ENCODE results near the gene MFSD12.

MFSD12 gene

DNA sequence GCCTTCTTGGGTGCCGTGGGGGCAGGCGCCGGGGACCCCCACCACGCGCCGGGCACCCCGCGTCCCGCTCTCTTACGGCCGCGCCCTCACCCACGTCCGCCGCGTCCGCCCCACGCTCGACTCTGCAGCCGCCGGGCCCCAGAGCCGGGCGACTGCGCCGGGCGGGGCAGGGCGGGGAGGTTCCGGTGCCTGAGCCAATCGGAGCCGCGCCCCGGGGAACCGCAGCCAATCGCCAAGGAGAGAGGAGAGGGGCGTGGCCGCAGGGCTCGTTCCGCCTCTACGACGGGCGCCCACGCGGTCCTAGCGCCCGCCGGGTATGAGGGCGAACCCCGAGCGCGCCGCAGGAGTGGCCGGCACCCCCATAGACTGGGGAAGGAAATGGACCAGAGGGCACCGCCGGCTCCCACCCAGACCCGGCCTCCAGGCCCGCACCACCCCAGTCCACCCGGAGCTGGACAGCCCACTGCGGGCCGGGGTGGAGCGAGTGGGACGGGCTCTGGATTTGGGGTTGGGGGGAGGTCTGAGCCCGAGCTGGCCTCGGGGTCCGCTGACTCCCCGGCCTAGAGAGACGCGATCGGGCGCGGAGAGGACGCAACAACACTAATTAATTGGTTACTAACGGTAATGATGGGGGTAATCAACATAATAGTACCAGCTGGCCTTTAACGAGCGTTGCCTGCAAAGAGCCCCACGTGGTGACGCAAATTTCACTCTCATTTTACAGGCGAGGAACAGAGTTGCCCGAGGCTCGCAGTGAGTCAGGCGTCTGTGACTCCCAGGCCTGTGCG is at the start of gene MFSD12:
Gene MFSD12 (minus strand): TSS at position 126 of the 788 bp plus-strand sequence. CDS start 183 bp downstream, outside the sequence.
- DNase-seq = peak; percentile 97

DNA sequence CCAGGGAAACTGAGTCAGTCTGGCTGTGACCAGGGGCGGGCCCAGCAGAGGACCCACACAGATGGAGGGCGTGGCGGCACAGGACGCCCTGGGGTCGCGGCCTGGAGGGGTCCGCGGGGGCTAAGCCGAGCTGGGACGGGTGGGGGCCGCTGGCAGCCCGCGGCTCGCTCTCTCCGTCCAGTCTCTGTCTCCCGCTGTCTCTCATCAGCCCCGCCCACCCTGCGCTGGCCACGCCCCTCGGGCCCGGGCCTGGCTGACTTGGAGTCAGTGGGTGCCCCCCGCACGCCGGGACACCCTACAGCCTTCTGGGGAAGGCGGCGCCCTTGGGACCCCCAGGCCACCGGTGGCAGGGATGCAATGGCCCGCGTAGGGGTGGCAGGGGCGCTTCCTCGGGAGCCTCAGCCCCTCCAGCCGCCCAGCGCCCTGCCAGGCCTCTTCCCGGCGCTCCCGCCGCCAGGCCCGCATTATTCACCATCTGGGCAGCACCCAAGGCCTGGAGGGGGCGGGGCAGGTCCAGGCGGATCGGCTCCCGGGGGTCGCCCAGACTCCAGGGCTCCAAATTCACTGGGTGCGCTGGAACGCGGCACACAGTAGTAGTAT is 49.4 kb upstream of the MFSD12 start, which contains the start of gene TBXA2R:
Gene TBXA2R (minus strand): TSS at position 186 of the 600 bp plus-strand sequence. CDS start 6,241 bp downstream, outside the sequence.
- peak; percentile 47 for DNase-seq

DNA sequence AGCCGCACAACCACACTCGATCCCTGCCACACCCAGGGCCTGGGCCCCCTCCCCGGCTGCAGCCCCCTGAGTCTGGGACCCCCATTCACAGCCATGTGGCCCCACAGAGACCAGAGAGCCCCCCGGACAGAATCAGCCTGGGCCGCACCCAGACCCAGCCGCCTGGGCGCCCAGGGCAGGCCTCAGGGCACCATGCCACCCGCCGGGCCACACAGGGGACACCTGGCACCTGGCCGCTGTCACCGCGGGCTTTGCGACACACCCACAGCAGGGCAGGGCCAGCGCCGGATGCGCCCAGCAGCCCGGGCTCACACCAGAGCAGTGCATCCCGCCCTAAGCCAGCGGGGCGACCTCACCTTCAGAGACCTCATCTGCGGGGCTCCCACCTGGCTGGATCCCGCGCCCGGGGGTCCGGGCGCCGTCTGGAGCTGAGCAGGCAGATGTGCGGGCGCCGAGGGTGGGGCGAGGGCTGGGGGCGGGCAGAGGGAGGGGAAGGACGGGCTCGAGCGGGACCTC is 48.8 kb upstream of the MFSD12 start:
- DNase-seq = no peak

DNA sequence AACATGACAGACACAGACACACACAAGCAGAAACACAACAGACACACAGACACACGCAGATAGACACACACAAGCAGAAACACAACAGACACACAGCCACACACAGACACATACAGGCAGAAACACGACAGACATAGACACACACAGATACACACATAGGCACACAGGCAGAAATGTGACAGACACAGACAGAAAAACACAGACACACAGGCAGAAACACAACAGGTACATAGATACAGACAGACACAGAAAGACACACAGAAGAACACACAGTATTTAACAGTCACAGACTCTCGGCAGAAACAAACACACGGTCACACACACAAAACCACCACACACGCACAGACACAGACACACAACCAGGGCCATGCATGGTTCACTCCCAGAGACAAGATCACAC is 48.4 kb upstream of the MFSD12 start:
- DNase-seq = no peak

DNA sequence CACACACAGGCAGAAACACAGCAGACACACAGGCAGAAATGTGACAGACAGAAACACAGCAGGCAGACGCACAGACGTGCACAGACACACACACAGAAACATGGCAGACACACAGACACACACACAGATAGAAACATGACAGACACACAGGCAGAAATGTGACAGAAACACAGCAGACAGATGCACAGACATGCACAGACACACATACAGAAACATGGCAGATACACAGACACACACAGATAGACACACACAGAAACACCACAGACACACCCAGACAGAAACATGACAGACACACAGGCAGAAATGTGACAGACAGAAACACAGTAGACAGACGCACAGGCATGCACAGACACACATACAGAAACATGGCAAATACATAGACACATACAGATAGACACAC is 48.0 kb upstream of the MFSD12 start:
- no peak for DNase-seq

DNA sequence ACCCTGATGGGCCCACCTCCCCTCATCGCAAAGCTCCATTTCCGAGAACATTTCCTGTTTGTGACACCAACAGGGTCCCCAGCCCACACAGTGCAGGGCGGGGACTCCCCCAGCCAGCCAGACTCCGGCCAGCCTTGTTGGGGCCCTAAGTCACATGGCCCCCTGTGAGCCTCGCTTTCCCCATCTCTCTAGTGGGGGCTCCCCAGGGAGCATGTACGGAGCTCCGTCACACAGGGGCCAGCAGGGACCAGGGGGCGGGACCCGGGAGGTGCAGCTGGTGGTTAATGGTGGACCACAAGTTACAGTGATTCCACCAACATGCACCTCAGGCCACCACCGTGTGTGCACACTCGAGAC is 47.6 kb upstream of the MFSD12 start:
- DNase-seq = no peak

DNA sequence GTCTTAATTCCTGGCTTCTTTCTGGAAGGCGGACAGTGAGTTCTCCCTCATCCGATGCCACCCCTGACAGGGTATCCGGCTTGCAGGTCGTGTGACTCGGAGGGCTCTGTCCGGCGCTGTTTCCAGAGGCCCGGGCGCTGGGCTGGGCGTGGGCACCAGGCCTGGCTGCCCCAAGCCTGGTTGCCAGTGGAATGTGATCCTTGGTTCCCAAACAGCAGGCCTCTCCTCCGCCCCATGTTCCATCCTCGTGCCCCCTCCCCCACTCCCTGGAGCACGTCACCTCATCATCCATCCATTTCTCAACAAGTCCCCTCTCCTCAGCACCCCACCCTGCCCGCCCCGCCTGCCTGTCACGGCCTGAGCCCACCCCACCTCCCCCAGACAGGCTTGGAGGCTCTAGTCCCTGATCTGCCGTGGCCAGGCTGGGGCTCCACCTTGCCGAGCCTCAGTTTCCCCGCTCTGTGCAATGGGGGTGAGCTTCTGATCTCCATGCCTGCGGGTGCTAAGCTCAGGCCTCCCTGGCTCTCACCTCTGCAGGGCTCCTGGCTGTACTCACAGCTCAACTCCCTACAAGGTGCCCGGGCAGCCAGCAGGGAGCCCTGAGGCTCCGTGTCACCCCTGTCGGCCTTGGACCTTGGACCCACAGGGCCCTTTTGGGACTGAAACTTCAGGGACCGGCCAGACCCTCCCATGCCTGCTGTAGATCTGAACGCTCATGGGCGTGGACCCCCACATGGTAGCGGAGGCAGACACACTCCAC is 47.0 kb upstream of the MFSD12 start:
- no peak for DNase-seq

DNA sequence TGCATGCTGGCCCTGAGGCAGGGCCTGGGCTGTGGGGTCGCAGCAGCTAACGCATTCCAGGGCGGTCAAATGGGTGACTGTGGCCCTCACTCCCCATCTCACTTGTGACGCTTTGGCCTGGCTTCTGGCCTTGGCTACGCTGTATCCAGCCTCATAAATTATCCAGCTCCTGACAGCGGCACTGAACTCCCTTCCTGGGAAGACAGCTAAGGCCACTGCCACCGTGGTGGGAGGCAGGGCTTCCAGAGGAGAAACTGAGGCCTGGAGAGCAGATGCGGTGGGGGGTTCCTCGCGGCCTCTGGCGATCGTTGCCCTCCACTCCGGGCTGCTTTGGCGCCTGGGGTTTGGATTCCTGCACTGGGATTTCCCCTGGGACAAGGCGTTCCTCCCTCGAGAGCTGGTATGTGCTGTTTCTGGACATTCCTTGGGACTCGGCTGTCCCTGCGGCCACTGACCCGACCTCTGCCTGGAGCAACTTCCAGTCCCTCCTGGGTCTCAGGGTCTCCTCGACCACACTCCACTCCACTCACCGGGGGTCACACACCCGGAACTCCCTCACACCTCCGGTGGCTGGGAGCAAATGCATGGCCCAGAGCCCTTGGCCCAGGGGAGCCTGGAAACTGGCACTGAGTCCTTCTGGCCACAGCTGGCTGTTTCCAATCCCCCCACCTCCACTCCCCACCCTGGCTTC is 45.9 kb upstream of the MFSD12 start:
- no peak for DNase-seq

DNA sequence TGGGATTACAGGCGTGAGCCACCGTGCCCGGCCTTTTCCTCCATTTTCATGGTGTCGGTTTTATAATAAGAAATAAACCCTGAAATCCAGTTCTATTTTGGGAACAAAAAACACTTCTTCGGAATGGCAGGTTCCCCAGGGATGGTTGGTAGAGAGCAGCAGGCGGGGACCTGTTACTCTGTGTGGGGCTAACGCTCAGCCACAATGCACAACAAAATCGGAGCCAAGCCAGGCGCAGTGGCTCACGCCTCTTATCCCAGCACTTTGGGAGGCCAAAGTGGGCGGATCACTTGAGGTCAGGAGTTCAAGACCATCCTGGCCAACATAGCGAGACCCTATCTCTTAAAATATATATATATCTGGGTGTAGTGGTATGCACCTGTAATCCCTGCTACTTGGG is 43.6 kb upstream of the MFSD12 start:
- DNase-seq = no peak

DNA sequence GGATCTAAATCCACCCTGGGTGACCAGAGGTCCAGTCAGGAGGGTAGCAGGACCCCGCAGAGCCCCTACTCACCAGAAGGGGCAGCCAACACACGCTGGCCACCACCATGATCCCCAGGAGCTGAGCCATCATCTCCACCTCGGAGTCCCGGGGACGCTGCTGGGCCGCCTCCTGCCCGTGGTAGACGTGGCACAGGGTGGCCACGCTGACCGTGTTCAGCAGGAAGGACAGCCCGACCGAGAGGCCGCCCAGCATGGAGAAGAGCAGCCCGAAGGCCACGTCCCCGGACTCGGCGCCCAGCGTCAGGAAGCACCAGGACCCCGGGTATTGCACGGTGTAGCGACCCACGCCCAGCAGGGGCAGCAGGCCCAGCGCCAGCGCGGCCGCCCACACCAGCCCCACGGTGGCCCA is 42.4 kb upstream of the MFSD12 start:
- DNase-seq = no peak

DNA sequence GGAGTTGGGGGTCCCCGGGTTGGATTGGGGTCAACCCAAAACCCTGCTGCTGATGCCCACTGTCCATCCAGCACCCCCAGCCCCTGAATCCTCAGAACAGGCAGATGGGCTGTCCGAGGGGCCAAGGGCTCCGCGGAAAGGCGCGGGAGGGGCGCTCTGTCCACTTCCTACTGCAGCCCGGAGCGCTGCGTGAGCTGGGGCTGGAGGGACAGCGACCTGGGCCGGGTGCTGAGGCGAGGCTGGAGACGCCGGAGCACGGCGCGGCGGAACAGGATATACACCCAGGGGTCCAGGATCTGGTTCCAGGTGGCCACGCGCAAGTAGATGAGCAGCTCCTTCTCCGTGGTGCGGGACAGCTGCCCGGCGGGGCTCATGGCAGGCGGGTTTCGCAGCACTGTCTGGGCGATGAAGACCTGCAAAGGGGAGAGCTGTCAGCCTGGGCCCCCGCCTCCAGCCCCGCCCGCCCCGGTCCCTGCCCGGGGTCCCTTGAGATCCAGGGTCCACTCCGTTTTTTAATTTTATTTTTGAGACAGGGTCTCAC is 38.2 kb upstream of the MFSD12 start:
- no peak for DNase-seq

DNA sequence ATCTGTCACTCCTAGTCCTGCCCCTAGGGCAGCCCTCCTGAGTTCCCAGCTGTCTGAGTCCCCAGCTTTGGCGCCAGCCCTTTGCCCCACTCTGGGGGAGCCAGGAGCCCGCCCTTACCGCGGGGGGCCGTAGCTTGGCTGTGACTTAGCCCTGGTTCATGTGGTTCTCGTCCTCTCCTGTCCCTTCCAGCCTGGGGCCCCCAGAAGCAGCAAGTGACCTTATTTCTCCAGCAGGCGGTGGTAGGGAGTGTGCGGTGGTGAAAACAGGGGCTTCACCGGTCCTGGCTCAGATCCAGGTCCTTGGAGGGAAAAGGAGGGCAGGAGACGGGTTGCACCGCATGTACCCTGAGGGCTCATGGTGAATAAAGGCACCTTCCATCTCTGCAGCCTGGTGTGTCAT is 35.8 kb upstream of the MFSD12 start:
- DNase-seq = no peak

DNA sequence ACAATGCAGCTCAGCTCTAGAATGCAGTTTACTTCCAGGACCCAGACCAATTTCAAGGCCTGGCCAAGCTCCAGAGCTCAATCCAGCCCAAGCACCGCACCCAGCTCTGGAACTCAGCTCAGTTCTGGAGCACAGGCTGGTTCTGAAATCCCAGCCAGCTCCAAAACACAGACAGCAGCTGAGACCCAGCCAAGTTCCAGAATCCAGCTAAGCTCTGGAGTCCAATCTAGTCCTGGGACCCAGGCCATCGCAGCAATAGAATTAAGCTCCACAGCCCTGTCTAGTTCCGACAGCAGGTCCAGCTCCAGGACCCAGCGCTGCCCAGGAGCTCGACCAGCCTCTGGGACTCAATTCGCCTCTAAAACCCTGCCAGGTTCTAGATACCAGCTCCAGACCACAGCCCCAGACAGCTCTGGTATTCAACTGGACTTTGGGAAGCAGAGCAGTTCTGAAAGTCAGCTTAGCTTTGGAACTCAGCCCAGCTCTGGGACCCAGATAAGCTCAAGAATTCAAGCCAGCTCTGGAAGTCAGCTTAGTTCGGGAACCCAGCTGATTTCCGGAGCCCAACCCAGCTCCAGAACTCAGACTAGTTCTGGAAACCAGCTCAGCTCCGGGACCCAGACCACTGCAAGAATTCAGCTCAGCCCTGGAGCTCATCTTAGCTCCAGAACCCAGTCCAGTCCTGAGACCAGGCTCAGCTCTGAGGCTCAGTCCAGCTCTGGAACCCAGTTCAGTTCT is 34.7 kb upstream of the MFSD12 start:
- no peak for DNase-seq

DNA sequence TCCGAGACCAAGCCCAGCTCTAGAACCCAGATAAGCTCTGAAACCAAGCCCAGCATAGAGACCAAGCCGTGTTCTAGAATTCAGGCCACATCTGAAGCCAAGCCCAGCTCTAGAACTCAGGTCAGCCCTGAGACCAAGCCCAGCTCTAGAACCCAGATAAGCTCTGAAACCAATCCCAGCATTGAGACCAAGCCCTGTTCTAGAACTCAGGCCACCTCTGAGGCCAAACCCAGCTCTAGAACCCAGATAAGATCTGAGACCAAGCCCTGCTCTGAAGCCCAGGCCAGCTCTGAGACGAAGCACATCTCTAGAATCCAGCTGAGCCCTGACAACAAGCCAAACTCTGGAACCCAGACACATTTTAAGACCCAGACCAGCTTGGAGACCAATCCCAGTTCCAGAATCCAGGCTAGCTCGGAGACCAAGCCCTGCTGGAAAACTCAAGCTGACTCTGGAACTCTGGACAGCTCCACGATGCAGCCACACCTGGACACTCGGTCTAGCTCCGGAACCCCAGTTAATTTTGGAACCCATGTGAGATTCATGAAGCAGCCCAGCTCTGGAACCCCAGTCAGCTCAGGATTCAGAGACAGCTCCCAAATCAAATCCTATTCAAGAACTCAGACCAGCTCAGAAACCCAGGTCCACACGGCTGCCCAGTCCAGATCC is 33.7 kb upstream of the MFSD12 start:
- no peak for DNase-seq

DNA sequence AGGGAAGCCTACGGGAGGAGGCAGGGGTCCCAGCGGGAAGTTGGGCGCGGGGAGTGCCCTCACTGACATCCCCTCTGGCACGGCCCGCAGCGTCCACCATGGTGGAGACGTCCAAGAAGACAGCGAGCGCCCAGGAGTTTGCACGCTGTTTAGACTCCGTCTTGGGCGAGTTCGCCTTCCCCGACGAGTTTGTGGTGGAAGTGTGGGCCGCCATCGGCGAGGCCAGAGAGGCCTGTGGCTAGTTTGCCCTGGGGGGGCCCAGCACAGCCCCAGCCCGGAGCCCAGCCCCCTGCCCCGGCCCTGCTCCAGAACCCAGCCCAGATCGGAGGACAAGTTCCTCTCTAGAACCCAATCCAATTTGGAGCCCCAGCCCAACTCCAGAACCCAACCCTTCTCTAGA is 32.6 kb upstream of the MFSD12 start:
- DNase-seq = no peak

DNA sequence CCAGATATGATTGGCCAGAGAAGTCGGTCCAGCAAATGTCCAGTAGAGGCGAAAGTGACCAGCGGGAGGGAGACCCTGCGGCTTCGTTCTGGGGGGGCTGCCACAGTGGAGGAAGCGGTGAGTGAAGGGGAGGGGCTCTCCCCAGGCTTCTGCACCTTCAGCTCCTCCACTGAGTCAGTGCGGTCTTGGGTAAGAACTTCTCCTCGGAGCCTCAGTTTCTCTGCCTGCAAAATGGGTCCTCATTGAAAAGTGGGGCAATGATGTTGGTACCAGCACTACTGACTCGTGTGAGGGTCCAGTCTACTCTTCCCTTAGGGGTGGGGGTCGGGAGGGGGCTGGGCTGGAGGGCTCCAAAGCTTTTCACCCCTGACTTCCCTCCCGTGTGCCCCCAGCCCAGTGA is 32.1 kb upstream of the MFSD12 start:
- DNase-seq = no peak

DNA sequence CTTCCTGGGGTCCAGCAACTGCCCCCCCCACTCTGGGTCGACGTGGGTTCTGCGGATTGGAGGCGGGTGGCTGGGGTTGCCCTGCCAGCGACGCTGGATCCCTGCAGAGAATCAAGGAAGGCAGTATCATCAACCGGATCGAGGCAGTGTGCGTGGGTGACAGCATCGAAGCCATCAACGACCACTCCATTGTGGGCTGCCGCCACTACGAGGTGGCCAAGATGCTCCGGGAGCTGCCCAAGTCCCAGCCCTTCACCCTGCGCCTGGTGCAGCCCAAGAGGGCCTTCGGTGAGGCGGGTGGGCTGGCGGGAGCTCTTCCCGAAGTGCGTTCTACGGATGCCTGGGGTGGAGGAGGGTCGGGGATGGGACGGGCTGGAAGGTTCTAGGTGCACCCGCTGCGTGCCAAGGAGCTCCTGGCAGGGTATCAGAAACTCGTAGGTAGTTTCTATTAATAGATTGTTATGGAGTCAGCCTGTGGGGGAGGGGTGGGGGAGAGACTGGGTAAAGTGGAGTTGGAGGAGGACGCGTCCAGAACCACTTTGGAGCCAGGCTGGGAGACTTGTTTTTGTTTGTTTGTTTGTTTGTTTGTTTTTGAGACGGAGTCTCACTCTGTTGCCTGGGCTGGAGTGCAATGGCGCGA is 29.4 kb upstream of the MFSD12 start:
- no peak for DNase-seq

DNA sequence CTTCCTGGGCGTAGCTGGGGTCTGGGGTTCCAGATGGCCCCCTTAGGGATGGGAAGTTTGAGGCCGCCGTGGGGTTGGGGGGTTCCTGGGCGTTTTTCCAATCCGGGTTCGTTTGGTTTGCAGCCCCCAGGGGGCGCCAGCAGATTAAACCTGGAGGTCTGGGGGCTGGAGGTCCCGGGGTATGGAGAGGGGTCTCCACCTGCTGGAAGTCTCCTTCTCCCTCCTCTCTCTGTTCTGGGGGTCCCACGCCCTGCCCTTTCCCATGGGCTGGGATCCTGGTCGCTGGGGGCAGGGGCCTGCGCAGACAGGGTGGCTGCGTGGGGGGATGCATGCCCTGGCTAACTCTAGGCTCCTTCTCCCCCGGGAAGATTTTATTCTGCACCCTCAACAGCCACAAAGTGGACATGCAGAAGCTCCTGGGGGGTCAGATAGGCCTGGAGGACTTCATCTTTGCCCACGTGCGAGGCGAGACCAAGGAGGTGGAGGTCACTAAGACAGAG is 28.8 kb upstream of the MFSD12 start:
- no peak for DNase-seq

DNA sequence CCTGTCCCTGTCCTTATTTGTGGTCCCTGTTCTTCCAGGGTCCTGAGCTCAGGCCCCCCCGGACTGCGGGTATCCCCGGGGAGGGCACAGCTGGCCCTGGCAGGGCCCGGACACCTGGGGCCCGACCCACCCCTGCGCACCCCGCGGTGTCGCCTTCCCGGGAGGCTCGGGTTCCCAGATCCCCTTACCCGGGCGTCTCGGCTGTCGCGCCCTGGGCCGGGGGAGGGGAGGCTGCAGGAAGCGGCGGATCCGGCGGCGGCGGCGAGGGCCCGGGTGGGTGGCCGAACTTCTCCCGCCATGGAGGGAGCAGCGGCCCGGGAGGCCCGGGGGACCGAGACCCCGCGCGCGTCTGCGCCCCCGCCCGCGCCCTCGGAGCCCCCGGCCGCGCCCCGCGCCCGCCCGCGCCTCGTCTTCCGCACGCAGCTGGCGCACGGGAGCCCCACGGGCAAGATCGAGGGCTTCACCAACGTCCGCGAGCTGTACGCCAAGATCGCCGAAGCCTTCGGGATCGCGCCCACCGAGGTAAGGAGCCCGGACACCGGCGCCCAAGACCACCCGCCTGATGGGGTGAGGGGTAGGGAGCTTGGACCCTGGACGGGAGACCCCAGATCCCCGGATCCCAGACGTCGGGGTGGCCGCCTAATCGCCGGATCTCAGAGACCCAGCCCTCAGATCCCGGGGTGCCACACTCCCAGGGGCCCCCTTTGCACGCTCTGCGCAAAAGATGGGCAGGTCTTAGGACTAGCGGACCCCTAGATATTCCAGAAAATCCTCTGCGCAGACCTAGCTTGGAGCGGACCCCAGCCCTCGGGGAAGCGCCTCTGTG is 28.1 kb upstream of the MFSD12 start, which contains the start of gene GIPC3:
Gene GIPC3 (plus strand): TSS at position 178 of the 826 bp plus-strand sequence. CDS start 120 bp downstream, at position 298.
- DNase-seq = no peak
